Endothelial cell (in vitro differentiated cells): Measurements from ENCODE around the gene PGLYRP2. TPM values are rescaled to one million over a fixed set of nuclear protein-coding genes. Genes with fewer than 3 reads are reported as not detected.

Experiments
- DNase-seq: peaks from one replicate; pipeline ENCODE4 v3.0.0; 2021; ENCODE audit warnings: low spot score
- H3K27ac Mint-ChIP-seq: one replicate; pipeline ENCODE4 v1.8.0; 2021; ENCODE audit warnings: mixed read lengths, inconsistent platforms; ENCODE audit not compliant: unreplicated experiment
- H3K27me3 Mint-ChIP-seq: one replicate; pipeline ENCODE4 v1.8.0; 2021; ENCODE audit warnings: mild to moderate bottlenecking, moderate library complexity, mixed read lengths, inconsistent platforms; ENCODE audit not compliant: unreplicated experiment
- H3K36me3 Mint-ChIP-seq: one replicate; pipeline ENCODE4 v1.8.0; 2021; ENCODE audit warnings: mild to moderate bottlenecking, low read depth, mixed read lengths, inconsistent platforms; ENCODE audit not compliant: unreplicated experiment
- H3K4me1 Mint-ChIP-seq: one replicate; pipeline ENCODE4 v1.8.0; 2021; ENCODE audit warnings: mild to moderate bottlenecking, mixed read lengths, inconsistent platforms; ENCODE audit not compliant: unreplicated experiment
- H3K4me3 Mint-ChIP-seq: one replicate; pipeline ENCODE4 v1.8.0; 2021; ENCODE audit warnings: mild to moderate bottlenecking, mixed read lengths, inconsistent platforms; ENCODE audit not compliant: unreplicated experiment
- H3K9me3 Mint-ChIP-seq: one replicate; pipeline ENCODE4 v1.8.0; 2021; ENCODE audit warnings: mixed read lengths, inconsistent platforms; ENCODE audit not compliant: unreplicated experiment
- CTCF ChIP-seq: fragments of 200-600 bp; sonication (generic); IDR thresholded peaks from one replicate; pipeline ENCODE4 v1.5.0; 2021; ENCODE audit warnings: antibody characterized with exemption; ENCODE audit not compliant: unreplicated experiment
- total RNA-seq: library from RNA; stranded (reverse); fragmentation: NEBNext Ultra II Directional; extraction: Animal tissue kit (Norgen Biotek cat#: 25700); gene quantifications from one replicate; pipeline ENCODE4 v1.2.1, GENCODE V29; 2021; ENCODE audit not compliant: unreplicated experiment

The PGLYRP2 gene
- total RNA-seq, 1 donor from 2014 or later: not detected

- no peak for DNase-seq
- no peak overlapping the region for H3K4me3 Mint-ChIP-seq
- H3K27me3 Mint-ChIP-seq: peaks cover 4% of the 10 kb centered on the region
- H3K4me1 Mint-ChIP-seq: no peaks in the 10 kb centered on the region
- peaks cover 19% of the 10 kb centered on the region for H3K36me3 Mint-ChIP-seq
- no peak for TF ChIP-seq CTCF
- H3K27ac Mint-ChIP-seq: no peak overlapping the region
- peaks cover 41% of the 10 kb centered on the region for H3K9me3 Mint-ChIP-seq
These were observed 23.0 kb upstream of the PGLYRP2 start for GRCh38 chr19:15502264-15502663.

DNA sequence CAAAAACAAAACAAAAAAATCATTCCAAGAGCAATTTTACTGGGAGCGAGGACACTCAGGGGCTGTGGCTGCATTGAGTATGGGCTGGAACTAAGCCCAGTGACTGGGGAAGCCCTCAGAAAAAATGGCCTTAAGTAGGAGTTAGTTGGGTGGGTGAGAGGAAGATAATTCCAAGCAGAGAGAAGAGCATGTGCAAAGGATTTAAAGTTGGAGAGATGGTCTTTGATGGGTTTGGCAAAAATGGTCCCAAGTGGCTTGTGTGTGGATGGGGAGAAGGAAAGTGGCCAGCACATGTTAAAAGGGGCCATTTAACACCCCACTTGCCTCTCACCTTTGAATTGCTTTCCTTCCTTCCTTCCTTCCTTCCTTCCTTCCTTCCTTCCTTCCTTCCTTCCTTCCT, 22.3 kb upstream of the PGLYRP2 start:
- Mint-ChIP-seq H3K27ac (no peak overlapping the region), H3K27me3 (peaks cover 4% of the 10 kb centered on the region), H3K36me3 (peaks cover 16% of the 10 kb centered on the region), H3K4me1 (no peaks in the 10 kb centered on the region), H3K9me3 (peaks cover 35% of the 10 kb centered on the region), H3K4me3 (peak overlapping the region; percentile 42)
- no peak for DNase-seq
- no peak for TF ChIP-seq CTCF

- no peak for TF ChIP-seq CTCF
- H3K4me1 Mint-ChIP-seq: no peaks in the 10 kb centered on the region
- H3K9me3 Mint-ChIP-seq: peaks cover 21% of the 10 kb centered on the region
- no peak overlapping the region for H3K27ac Mint-ChIP-seq
- peaks cover 16% of the 10 kb centered on the region for H3K36me3 Mint-ChIP-seq
- DNase-seq: no peak
- H3K27me3 Mint-ChIP-seq: peaks cover 4% of the 10 kb centered on the region
- no peak overlapping the region for H3K4me3 Mint-ChIP-seq
These were observed 19.6 kb upstream of the PGLYRP2 start for GRCh38 chr19:15498910-15499309.

GRCh38 chr19:15498156-15498858, 19.0 kb upstream of the PGLYRP2 start:
- peaks cover 16% of the 10 kb centered on the region for H3K36me3 Mint-ChIP-seq
- no peak for TF ChIP-seq CTCF
- H3K27me3 Mint-ChIP-seq: peaks cover 4% of the 10 kb centered on the region
- DNase-seq: no peak
- H3K4me3 Mint-ChIP-seq: no peak overlapping the region
- H3K4me1 Mint-ChIP-seq: no peaks in the 10 kb centered on the region
- peaks cover 21% of the 10 kb centered on the region for H3K9me3 Mint-ChIP-seq
- no peak overlapping the region for H3K27ac Mint-ChIP-seq

DNA sequence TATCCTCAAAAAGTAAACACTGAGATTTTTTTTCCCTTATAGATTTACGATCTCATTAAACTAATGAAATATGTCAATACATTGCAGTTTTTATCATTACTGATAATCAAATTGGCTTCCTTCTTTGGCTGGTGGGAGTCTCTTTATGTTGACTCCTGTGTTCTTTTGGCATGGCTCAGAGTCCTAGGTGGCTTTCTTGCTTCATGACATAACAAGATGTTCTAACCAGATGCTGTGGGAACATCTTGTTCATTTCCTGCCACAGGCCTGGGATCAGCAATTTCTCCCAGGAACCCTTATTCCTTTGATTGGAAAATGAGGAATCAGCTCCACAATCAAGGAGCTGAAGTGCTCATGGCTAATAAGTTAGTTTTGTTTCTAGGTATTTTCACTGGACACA, 15.8 kb upstream of the PGLYRP2 start:
- H3K36me3 Mint-ChIP-seq: peaks cover 12% of the 10 kb centered on the region
- H3K9me3 Mint-ChIP-seq: peaks cover 18% of the 10 kb centered on the region
- no peak for DNase-seq

More for the DNA sequence above, 15.8 kb upstream of the PGLYRP2 start:
- no peak overlapping the region for H3K4me3 Mint-ChIP-seq
- no peak for TF ChIP-seq CTCF
- H3K4me1 Mint-ChIP-seq: no peaks in the 10 kb centered on the region
- H3K27me3 Mint-ChIP-seq: peaks cover 4% of the 10 kb centered on the region
- no peak overlapping the region for H3K27ac Mint-ChIP-seq
